ENCODE data around the gene WFDC1.

The WFDC1 gene

DNA sequence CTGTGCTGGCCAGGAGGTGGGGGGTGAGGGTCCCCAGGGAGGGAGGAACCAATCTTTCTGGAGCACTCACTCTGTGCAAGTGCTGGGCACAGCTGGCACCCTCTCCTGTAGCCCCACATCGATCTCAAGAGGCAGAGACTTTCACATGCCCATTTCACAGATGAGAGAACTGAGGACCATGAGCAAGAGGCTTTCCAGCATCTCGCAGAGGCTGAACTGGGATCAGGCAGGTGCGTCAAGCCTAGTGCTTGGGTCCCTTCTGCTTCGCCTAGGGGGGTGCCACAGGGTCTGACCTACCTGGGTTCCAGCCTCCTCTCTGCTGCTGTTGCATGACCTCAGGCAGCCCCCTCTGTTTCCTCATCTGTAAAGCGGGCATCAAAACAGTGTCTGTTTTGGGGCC lies 1.3 kb upstream of the WFDC1 start:
- no peak overlapping the region for H3K4me2 ChIP-seq (ENCODE audit: low read length)
- TF ChIP-seq EZH2phosphoT487 (IDR thresholded peaks at IDR 0.05; ENCODE audit: low read depth) = no peak
- no peak for TF ChIP-seq CTCF (IDR thresholded peaks at IDR 0.05; ENCODE audit: low read depth, low read length)

DNA sequence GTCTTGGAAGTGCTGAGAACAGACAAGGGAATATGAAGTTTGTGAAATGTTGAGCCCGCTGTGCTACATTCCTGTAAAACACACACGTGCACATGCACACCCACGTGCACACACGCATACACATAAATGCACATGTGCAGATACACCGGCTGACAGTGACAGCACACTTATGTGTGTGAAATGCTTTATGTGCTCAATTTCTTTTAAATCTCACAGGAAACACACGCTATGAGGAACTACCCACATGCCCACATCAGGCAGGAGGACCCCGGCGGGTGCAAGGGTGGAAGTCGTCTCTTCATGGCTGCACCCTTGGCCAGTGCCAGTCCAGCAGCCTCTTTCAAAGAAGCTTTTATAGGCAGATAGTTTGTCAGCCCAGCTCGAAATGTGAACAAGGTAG lies 561 bp upstream of the WFDC1 start:
- Histone ChIP-seq H3K79me2 (ENCODE audit: low read length) (no peaks in the 10 kb centered on the region), H3K36me3 (replicated peaks; ENCODE audit: low read depth, low read length) (no peaks in the 10 kb centered on the region), H3K9ac (ENCODE audit: low read length) (no peak overlapping the region), H3K4me3 (ENCODE audit: low read length) (no peak overlapping the region), H2AFZ (ENCODE audit: low read depth, low read length) (no peak overlapping the region), H4K20me1 (ENCODE audit: insufficient read depth, low read length) (no peaks in the 10 kb centered on the region), H3K4me1 (ENCODE audit: low read length) (no peaks in the 10 kb centered on the region), H3K27me3 (ENCODE audit: low read depth, low read length) (peaks cover 33% of the 10 kb centered on the region), H3K27ac (ENCODE audit: low read length) (no peak overlapping the region), H3K4me2 (ENCODE audit: low read length) (no peak overlapping the region), H3K9me3 (ENCODE audit: insufficient read depth, low read length) (no peaks in the 10 kb centered on the region)
- TF ChIP-seq CTCF (IDR thresholded peaks at IDR 0.05; ENCODE audit: low read depth, low read length) = no peak
- TF ChIP-seq EZH2phosphoT487 (IDR thresholded peaks at IDR 0.05; ENCODE audit: low read depth) = no peak

More for the DNA sequence above, 1.3 kb upstream of the WFDC1 start:
- H3K79me2 ChIP-seq (ENCODE audit: low read length) = no peaks in the 10 kb centered on the region
- no peak overlapping the region for H2AFZ ChIP-seq (ENCODE audit: low read depth, low read length)
- no peak overlapping the region for H3K27ac ChIP-seq (ENCODE audit: low read length)
- no peaks in the 10 kb centered on the region for H3K4me1 ChIP-seq (ENCODE audit: low read length)
- H3K9me3 ChIP-seq (ENCODE audit: insufficient read depth, low read length) = no peaks in the 10 kb centered on the region
- H3K9ac ChIP-seq (ENCODE audit: low read length) = no peak overlapping the region
- H4K20me1 ChIP-seq (ENCODE audit: insufficient read depth, low read length) = no peaks in the 10 kb centered on the region
- H3K36me3 ChIP-seq (replicated peaks; ENCODE audit: low read depth, low read length) = no peaks in the 10 kb centered on the region
- H3K27me3 ChIP-seq (ENCODE audit: low read depth, low read length) = peaks cover 40% of the 10 kb centered on the region
- no peak overlapping the region for H3K4me3 ChIP-seq (ENCODE audit: low read length)

- Histone ChIP-seq H3K36me3 (replicated peaks; ENCODE audit: low read depth, low read length) (no peaks in the 10 kb centered on the region), H3K9ac (ENCODE audit: low read length) (no peak overlapping the region), H3K27ac (ENCODE audit: low read length) (no peak overlapping the region), H3K27me3 (ENCODE audit: low read depth, low read length) (peaks cover 27% of the 10 kb centered on the region), H4K20me1 (ENCODE audit: insufficient read depth, low read length) (no peaks in the 10 kb centered on the region), H3K4me2 (ENCODE audit: low read length) (no peak overlapping the region), H3K79me2 (ENCODE audit: low read length) (no peaks in the 10 kb centered on the region), H3K4me3 (ENCODE audit: low read length) (no peak overlapping the region), H2AFZ (ENCODE audit: low read depth, low read length) (no peak overlapping the region), H3K9me3 (ENCODE audit: insufficient read depth, low read length) (no peaks in the 10 kb centered on the region), H3K4me1 (ENCODE audit: low read length) (no peaks in the 10 kb centered on the region)
- TF ChIP-seq EZH2phosphoT487 (IDR thresholded peaks at IDR 0.05; ENCODE audit: low read depth) = no peak
- TF ChIP-seq CTCF (IDR thresholded peaks at IDR 0.05; ENCODE audit: low read depth, low read length) = no peak
These were observed 654 bp downstream of the WFDC1 start for GRCh38 chr16:84295203-84295860.

- Histone ChIP-seq H3K27me3 (ENCODE audit: low read depth, low read length) (peaks cover 19% of the 10 kb centered on the region; the same call in 1 of the 2 replicates), H3K36me3 (replicated peaks; ENCODE audit: low read depth, low read length) (no peaks in the 10 kb centered on the region), H3K27ac (ENCODE audit: low read length) (no peak overlapping the region), H3K79me2 (ENCODE audit: low read length) (no peaks in the 10 kb centered on the region), H3K4me1 (ENCODE audit: low read length) (no peaks in the 10 kb centered on the region), H3K9me3 (ENCODE audit: insufficient read depth, low read length) (no peaks in the 10 kb centered on the region), H3K9ac (ENCODE audit: low read length) (no peak overlapping the region), H3K4me2 (ENCODE audit: low read length) (no peak overlapping the region), H4K20me1 (ENCODE audit: insufficient read depth, low read length) (no peaks in the 10 kb centered on the region), H2AFZ (ENCODE audit: low read depth, low read length) (no peak overlapping the region), H3K4me3 (ENCODE audit: low read length) (no peak overlapping the region)
- TF ChIP-seq EZH2phosphoT487 (IDR thresholded peaks at IDR 0.05; ENCODE audit: low read depth) = no peak
- TF ChIP-seq CTCF (IDR thresholded peaks at IDR 0.05; ENCODE audit: low read depth, low read length) = no peak
These were observed 3.8 kb downstream of the WFDC1 start for GRCh38 chr16:84298376-84298899.

Data from OCI-LY3 (cell line).